Measurements from ENCODE around the gene FAM131A. TPM values are rescaled to one million over a fixed set of nuclear protein-coding genes. Genes with fewer than 3 reads are reported as not detected.

The FAM131A gene
- total and polyA plus RNA-seq, 10 donors: 6.5 to 24.6 (median 14.3) TPM

GRCh38 chr3:184391266-184391665 is 53.9 kb downstream of the FAM131A start:
- 66 to 89% (median 79%) methylated on average over 3 of the region's 3 CpGs for WGBS, 5 donors
- no peak for DNase-seq
- intact Hi-C loops (cut with DNase I; ENCODE audit: low total_unique reads): no loop called here
- Histone ChIP-seq H3K4me1 (peaks cover 0 to 11% (median 0%) of the 10 kb centered on the region in 6 donors), H3K9me3 (no peaks in the 10 kb centered on the region), H3K36me3 (peaks cover 0 to 7% (median 0%) of the 10 kb centered on the region in 6 donors), H3K27me3 (replicated peaks in 1 of 7) (peaks cover 0 to 5% (median 0%) of the 10 kb centered on the region in 7 donors), H3K27ac (no peak overlapping the region), H3K4me3 (no peak overlapping the region)
- no peak for TF ChIP-seq CTCF (IDR thresholded peaks at IDR 0.05 in 8 of 11, conservative IDR thresholded peaks at IDR 0.05 in 3 of 11)
- no peak for TF ChIP-seq POLR2AphosphoS5 (IDR thresholded peaks at IDR 0.05)
- no peak for TF ChIP-seq POLR2A (IDR thresholded peaks at IDR 0.05)

GRCh38 chr3:184395320-184395660 is 57.9 kb downstream of the FAM131A start:
- Histone ChIP-seq H3K4me3 (no peak overlapping the region), H3K27me3 (replicated peaks in 1 of 7) (peaks cover 0 to 7% (median 0%) of the 10 kb centered on the region in 7 donors), H3K4me1 (no peaks in the 10 kb centered on the region), H3K36me3 (no peaks in the 10 kb centered on the region), H3K9me3 (no peaks in the 10 kb centered on the region), H3K27ac (no peak overlapping the region)
- no peak for DNase-seq
- intact Hi-C loops (cut with DNase I; ENCODE audit: low total_unique reads): no loop called here
- 54 to 83% (median 79%) methylated on average over 3 to 5 of the region's 5 CpGs for WGBS, 5 donors
- no peak for TF ChIP-seq CTCF (IDR thresholded peaks at IDR 0.05 in 8 of 11, conservative IDR thresholded peaks at IDR 0.05 in 3 of 11)
- no peak for TF ChIP-seq POLR2AphosphoS5 (IDR thresholded peaks at IDR 0.05)

Small RNA genes lying within 50 kb of the gene (small RNA-seq; reads per million reads assigned to genes)
- gene SNORD66: 1,583 to 2,395 (median 2,014) reads per million in 4 donors

Other genes with a start within 250 kb of the FAM131A start
- gene HTR3E, start 240.5 kb upstream of the FAM131A start, total RNA-seq: not detected
- gene HTR3E, start 240.5 kb upstream of the FAM131A start, polyA plus RNA-seq: not detected
- gene EIF2B5, start 202.2 kb upstream of the FAM131A start, total RNA-seq: 10 to 100 TPM; 40.4 to 50.7 (median 46.3) TPM
- gene EIF2B5, start 202.2 kb upstream of the FAM131A start, polyA plus RNA-seq: 10 to 100 TPM; 40.4 to 55.7 (median 52.8) TPM
- gene DVL3, start 182.2 kb upstream of the FAM131A start, total RNA-seq: 10 to 100 TPM; 40.3 to 67.3 (median 54.2) TPM
- gene DVL3, start 182.2 kb upstream of the FAM131A start, polyA plus RNA-seq: 10 to 100 TPM; 12.3 to 28.2 (median 15.8) TPM
- gene AP2M1, start 162.7 kb upstream of the FAM131A start, total RNA-seq: 100 to 1,000 TPM; 192 to 254 (median 204) TPM
- 100 to 1,000 TPM in 2 of 3 donors, 10 to 100 TPM in 1; 98.7 to 155 (median 137) TPM for gene AP2M1, start 162.7 kb upstream of the FAM131A start, polyA plus RNA-seq
- 10 to 100 TPM; 46.4 to 90.7 (median 69.8) TPM for gene ABCF3, start 151.4 kb upstream of the FAM131A start, total RNA-seq
- 10 to 100 TPM; 35.3 to 67.3 (median 61.2) TPM for gene ABCF3, start 151.4 kb upstream of the FAM131A start, polyA plus RNA-seq
- gene VWA5B2, start 108.0 kb upstream of the FAM131A start, total RNA-seq: under 1 TPM in 2 of 7 donors, not detected in 5; 0.28 to 0.68 TPM
- under 1 TPM; 0.02 to 0.08 (median 0.03) TPM for gene VWA5B2, start 108.0 kb upstream of the FAM131A start, polyA plus RNA-seq
- 10 to 100 TPM; 21.1 to 59.0 (median 28.2) TPM for gene ALG3, start 88.6 kb upstream of the FAM131A start, total RNA-seq
- gene ALG3, start 88.6 kb upstream of the FAM131A start, polyA plus RNA-seq: 10 to 100 TPM; 18.7 to 23.9 (median 22.8) TPM
- 1 to 10 TPM; 1.2 to 5.4 (median 3.0) TPM for gene EEF1AKMT4, start 87.9 kb upstream of the FAM131A start, total RNA-seq
- gene EEF1AKMT4, start 87.9 kb upstream of the FAM131A start, polyA plus RNA-seq: 1 to 10 TPM; 1.6 to 3.7 (median 3.5) TPM
- under 1 TPM in 1 of 7 donors, not detected in 6; 0.35 TPM for gene CAMK2N2, start 76.0 kb upstream of the FAM131A start, total RNA-seq
- gene CAMK2N2, start 76.0 kb upstream of the FAM131A start, polyA plus RNA-seq: under 1 TPM in 1 of 3 donors, not detected in 2; 0.08 TPM
- not detected for gene ECE2, start 61.6 kb upstream of the FAM131A start, total RNA-seq
- not detected for gene ECE2, start 61.6 kb upstream of the FAM131A start, polyA plus RNA-seq
- 100 to 1,000 TPM; 130 to 191 (median 142) TPM for gene PSMD2, start 38.4 kb upstream of the FAM131A start, total RNA-seq
- gene PSMD2, start 38.4 kb upstream of the FAM131A start, polyA plus RNA-seq: 10 to 100 TPM; 53.8 to 94.7 (median 62.4) TPM
- 100 to 1,000 TPM; 191 to 294 (median 247) TPM for gene EIF4G1, start 23.0 kb upstream of the FAM131A start, total RNA-seq
- gene EIF4G1, start 23.0 kb upstream of the FAM131A start, polyA plus RNA-seq: 100 to 1,000 TPM in 1 of 3 donors, 10 to 100 TPM in 2; 83.4 to 136 (median 84.2) TPM
- 1 to 10 TPM; 2.8 to 6.4 (median 3.8) TPM for gene CLCN2, start 24.0 kb downstream of the FAM131A start, total RNA-seq
- 1 to 10 TPM; 1.6 to 4.2 (median 2.1) TPM for gene CLCN2, start 24.0 kb downstream of the FAM131A start, polyA plus RNA-seq
- 100 to 1,000 TPM in 1 of 7 donors, 10 to 100 TPM in 6; 42.5 to 109 (median 55.9) TPM for gene POLR2H, start 24.1 kb downstream of the FAM131A start, total RNA-seq
- 100 to 1,000 TPM in 2 of 3 donors, 10 to 100 TPM in 1; 92.6 to 139 (median 114) TPM for gene POLR2H, start 24.1 kb downstream of the FAM131A start, polyA plus RNA-seq
- gene THPO, start 40.6 kb downstream of the FAM131A start, total RNA-seq: 1 to 10 TPM in 2 of 7 donors, under 1 TPM in 4, not detected in 1; 0.23 to 1.8 (median 0.74) TPM
- gene THPO, start 40.6 kb downstream of the FAM131A start, polyA plus RNA-seq: under 1 TPM; 0.11 to 0.42 (median 0.17) TPM
- 10 to 100 TPM; 10.8 to 26.5 (median 16.1) TPM for gene CHRD, start 42.5 kb downstream of the FAM131A start, total RNA-seq
- gene CHRD, start 42.5 kb downstream of the FAM131A start, polyA plus RNA-seq: 10 to 100 TPM in 1 of 3 donors, 1 to 10 TPM in 2; 5.2 to 19.6 (median 7.0) TPM
- 1 to 10 TPM in 4 of 7 donors, under 1 TPM in 3; 0.23 to 2.3 (median 1.3) TPM for gene EPHB3, start 224.2 kb downstream of the FAM131A start, total RNA-seq
- under 1 TPM; 0.48 to 0.98 (median 0.52) TPM for gene EPHB3, start 224.2 kb downstream of the FAM131A start, polyA plus RNA-seq